Mesendoderm (in vitro differentiated cells): ENCODE measurements around the gene TMPRSS4.

Experiments used
- DNase-seq: peaks from one replicate; pipeline ENCODE4 v3.0.0; 2013
- H2AK5ac ChIP-seq: 2 replicates; pipeline ENCODE4 v1.6.1; 2013; ENCODE audit warnings: low read length, inconsistent platforms
- H2BK120ac ChIP-seq: 2 replicates; pipeline ENCODE4 v1.6.1; 2013; ENCODE audit warnings: low read depth, mild to moderate bottlenecking, low read length, moderate library complexity, mixed read lengths
- H2BK15ac ChIP-seq: replicated peaks from 2 replicates; pipeline ENCODE4 v1.6.1; 2013; ENCODE audit warnings: low read depth, mild to moderate bottlenecking, moderate library complexity
- H2BK5ac ChIP-seq: 2 replicates; pipeline ENCODE4 v1.6.1; 2013; ENCODE audit warnings: low read length, inconsistent platforms
- H3K18ac ChIP-seq: 2 replicates; pipeline ENCODE4 v1.6.1; 2013; ENCODE audit warnings: mild to moderate bottlenecking, low read length, mixed read lengths
- H3K23ac ChIP-seq: one replicate; pipeline ENCODE4 v1.6.1; 2013; ENCODE audit warnings: low read length
- H3K27ac ChIP-seq: 2 replicates; pipeline ENCODE4 v1.5.1; 2013; ENCODE audit warnings: low read depth, mild to moderate bottlenecking, inconsistent platforms, low read length, moderate library complexity
- H3K27me3 ChIP-seq: 2 replicates; pipeline ENCODE4 v1.6.1; 2013; ENCODE audit warnings: low read length, control low read depth, mild to moderate bottlenecking, inconsistent platforms; ENCODE audit not compliant: insufficient read depth, poor library complexity
- H3K36me3 ChIP-seq: 2 replicates; pipeline ENCODE4 v1.6.1; 2013; ENCODE audit warnings: low read length, inconsistent platforms; ENCODE audit not compliant: control insufficient read depth, insufficient read depth
- H3K4ac ChIP-seq: one replicate; pipeline ENCODE4 v1.6.1; 2013; ENCODE audit warnings: low read depth, mild to moderate bottlenecking, low read length, moderate library complexity
- H3K4me1 ChIP-seq: 2 replicates; pipeline ENCODE4 v1.6.1; 2013; ENCODE audit warnings: low read depth, low read length, inconsistent platforms; ENCODE audit not compliant: control insufficient read depth
- H3K4me2 ChIP-seq: 2 replicates; pipeline ENCODE4 v1.6.1; 2013; ENCODE audit warnings: low read length
- H3K4me3 ChIP-seq: 2 replicates; pipeline ENCODE4 v1.5.1; 2013; ENCODE audit warnings: mild to moderate bottlenecking, low read length
- H3K56ac ChIP-seq: one replicate; pipeline ENCODE4 v1.6.1; 2013; ENCODE audit warnings: low read length
- H3K79me1 ChIP-seq: 2 replicates; pipeline ENCODE4 v1.6.1; 2013; ENCODE audit warnings: low read length, inconsistent platforms
- H3K79me2 ChIP-seq: 2 replicates; pipeline ENCODE4 v1.6.1; 2013; ENCODE audit warnings: mild to moderate bottlenecking, low read length; ENCODE audit not compliant: control insufficient read depth, insufficient read depth
- H3K9ac ChIP-seq: 2 replicates; pipeline ENCODE4 v1.6.1; 2013; ENCODE audit warnings: low read length, inconsistent platforms
- H4K5ac ChIP-seq: one replicate; pipeline ENCODE4 v1.6.1; 2013; ENCODE audit warnings: low read length
- H4K8ac ChIP-seq: one replicate; pipeline ENCODE4 v1.6.1; 2013; ENCODE audit warnings: low read depth, mild to moderate bottlenecking, control low read depth, low read length, moderate library complexity
- WGBS: extraction: QIAGEN DNeasy Blood & Tissue Kit; methylation state at CpG from one replicate; pipeline ENCODE4 v1.1.7; 2013; ENCODE audit warnings: low lambda C conversion rate, missing lambda C conversion rate; ENCODE audit not compliant: insufficient coverage; ENCODE audit errors: extremely low coverage; 5-methylcytosine and 5-hydroxymethylcytosine counted together

TMPRSS4 gene

GRCh38 chr11:118120793-118121192 is 43.9 kb downstream of the TMPRSS4 start:
- Histone ChIP-seq H3K79me2 (no peaks in the 10 kb centered on the region), H3K23ac (no peak overlapping the region), H3K36me3 (no peaks in the 10 kb centered on the region), H3K9ac (no peak overlapping the region), H3K27ac (no peak overlapping the region), H3K4me3 (no peak overlapping the region), H4K8ac (no peak overlapping the region), H2BK5ac (no peak overlapping the region), H3K4me1 (no peaks in the 10 kb centered on the region), H4K5ac (no peak overlapping the region), H3K79me1 (no peaks in the 10 kb centered on the region), H3K4me2 (no peak overlapping the region), H2BK15ac (no peak overlapping the region), H3K56ac (no peak overlapping the region), H2BK120ac (no peak overlapping the region), H3K18ac (no peak overlapping the region), H3K4ac (no peak overlapping the region), H2AK5ac (no peak overlapping the region), H3K27me3 (no peaks in the 10 kb centered on the region)
- no peak for DNase-seq
- WGBS = no CpG with 5 or more reads among the region's 1 CpG

- no peak overlapping the region for H4K5ac ChIP-seq
- no peak overlapping the region for H3K9ac ChIP-seq
- no peaks in the 10 kb centered on the region for H3K79me1 ChIP-seq
- no peak overlapping the region for H3K4me2 ChIP-seq
- H2BK15ac ChIP-seq = no peak overlapping the region
- no peak overlapping the region for H3K4ac ChIP-seq
- no peak overlapping the region for H4K8ac ChIP-seq
- no peak overlapping the region for H2BK120ac ChIP-seq
- no peak for DNase-seq
- H3K27ac ChIP-seq = no peak overlapping the region
- H3K36me3 ChIP-seq = no peaks in the 10 kb centered on the region
- H3K79me2 ChIP-seq = no peaks in the 10 kb centered on the region
- H3K18ac ChIP-seq = no peak overlapping the region
- no peak overlapping the region for H3K56ac ChIP-seq
- H3K4me3 ChIP-seq = no peak overlapping the region
- no peak overlapping the region for H3K23ac ChIP-seq
- no peaks in the 10 kb centered on the region for H3K4me1 ChIP-seq
- H2AK5ac ChIP-seq = no peak overlapping the region
- H3K27me3 ChIP-seq = no peaks in the 10 kb centered on the region
- no CpG with 5 or more reads among the region's 8 CpGs for WGBS
- H2BK5ac ChIP-seq = no peak overlapping the region
Measured at GRCh38 chr11:118124929-118125535, 48.2 kb downstream of the TMPRSS4 start.

GRCh38 chr11:118126082-118126838 is 49.4 kb downstream of the TMPRSS4 start:
- Histone ChIP-seq H2BK5ac (no peak overlapping the region), H3K79me1 (no peaks in the 10 kb centered on the region), H2BK15ac (no peak overlapping the region), H3K4ac (no peak overlapping the region), H3K23ac (no peak overlapping the region), H3K4me1 (no peaks in the 10 kb centered on the region), H3K4me2 (no peak overlapping the region), H2AK5ac (no peak overlapping the region), H4K8ac (no peak overlapping the region), H3K27ac (no peak overlapping the region), H4K5ac (no peak overlapping the region), H3K36me3 (no peaks in the 10 kb centered on the region), H3K4me3 (no peak overlapping the region), H3K27me3 (no peaks in the 10 kb centered on the region), H3K79me2 (no peaks in the 10 kb centered on the region), H3K18ac (no peak overlapping the region), H3K9ac (no peak overlapping the region), H3K56ac (no peak overlapping the region), H2BK120ac (no peak overlapping the region)
- DNase-seq = peak; percentile 52
- WGBS = no CpG with 5 or more reads among the region's 7 CpGs

GRCh38 chr11:118128310-118128709 is 51.4 kb downstream of the TMPRSS4 start:
- WGBS = no CpG with 5 or more reads among the region's 4 CpGs
- Histone ChIP-seq H3K79me1 (no peaks in the 10 kb centered on the region), H2BK120ac (no peak overlapping the region), H3K18ac (no peak overlapping the region), H3K4me2 (no peak overlapping the region), H3K23ac (no peak overlapping the region), H3K9ac (no peak overlapping the region), H3K27me3 (no peaks in the 10 kb centered on the region), H3K36me3 (no peaks in the 10 kb centered on the region), H2AK5ac (no peak overlapping the region), H3K27ac (no peak overlapping the region), H3K4ac (no peak overlapping the region), H2BK5ac (no peak overlapping the region), H3K4me3 (no peak overlapping the region), H3K56ac (no peak overlapping the region), H2BK15ac (no peak overlapping the region), H3K79me2 (no peaks in the 10 kb centered on the region), H4K5ac (no peak overlapping the region), H4K8ac (no peak overlapping the region), H3K4me1 (no peaks in the 10 kb centered on the region)
- no peak for DNase-seq

GRCh38 chr11:118128721-118129470 is 52.0 kb downstream of the TMPRSS4 start:
- Histone ChIP-seq H3K4me3 (no peak overlapping the region), H3K4ac (no peak overlapping the region), H3K4me2 (no peak overlapping the region), H3K79me2 (no peaks in the 10 kb centered on the region), H3K27ac (no peak overlapping the region), H2AK5ac (no peak overlapping the region), H3K18ac (no peak overlapping the region), H3K23ac (no peak overlapping the region), H3K4me1 (no peaks in the 10 kb centered on the region), H3K56ac (no peak overlapping the region), H3K79me1 (no peaks in the 10 kb centered on the region), H3K27me3 (no peaks in the 10 kb centered on the region), H4K8ac (no peak overlapping the region), H2BK120ac (no peak overlapping the region), H2BK15ac (no peak overlapping the region), H2BK5ac (no peak overlapping the region), H4K5ac (no peak overlapping the region), H3K9ac (no peak overlapping the region), H3K36me3 (no peaks in the 10 kb centered on the region)
- WGBS = no CpG with 5 or more reads among the region's 11 CpGs
- DNase-seq = no peak
